HepG2 (cell line): ENCODE measurements around the gene IL17RA. TPM values are rescaled to one million over a fixed set of nuclear protein-coding genes. Genes with fewer than 3 reads are reported as not detected.

Source experiments
- ATM ChIP-seq: fragments of 450-650 bp; IDR thresholded peaks from 2 replicates; pipeline ENCODE4 v1.7.1; 2017; ENCODE audit warnings: mild to moderate bottlenecking, borderline replicate concordance
- BRF2 ChIP-seq: sonication (generic); formaldehyde crosslinking; IDR thresholded peaks from 2 replicates; pipeline ENCODE4 v1.8.1; 2022; ENCODE audit warnings: mild to moderate bottlenecking, missing genetic modification reagents
- HOXA3 ChIP-seq: sonication (generic); formaldehyde crosslinking; IDR thresholded peaks from 2 replicates; pipeline ENCODE4 v1.5.0; 2020; ENCODE audit warnings: missing genetic modification reagents
- POGZ ChIP-seq: sonication (generic); formaldehyde crosslinking; IDR thresholded peaks from 2 replicates; pipeline ENCODE4 v1.4.0; 2020; ENCODE audit warnings: mild to moderate bottlenecking, missing genetic modification reagents
- ZNF562 ChIP-seq: sonication (generic); formaldehyde crosslinking; IDR thresholded peaks from 2 replicates; pipeline ENCODE4 v1.8.0; 2022; ENCODE audit warnings: missing genetic modification reagents, borderline replicate concordance
- ZNF710 ChIP-seq: sonication (generic); formaldehyde crosslinking; IDR thresholded peaks from 2 replicates; pipeline ENCODE4 v1.5.0; 2020; ENCODE audit warnings: mild to moderate bottlenecking, missing genetic modification reagents, borderline replicate concordance
- ZNF777 ChIP-seq: sonication (generic); formaldehyde crosslinking; IDR thresholded peaks from 2 replicates; pipeline ENCODE4 v1.4.0; 2020; ENCODE audit warnings: missing genetic modification reagents
- polyA plus RNA-seq, 8 experiments: library from polyadenylated mRNA; depleted of rRNA in 3 of 8; stranded (reverse) in 7 of 8; unstranded in 1 of 8; fragments of >200 nt; fragmentation: Illumina TruSeq in 4 of 8; extraction: Trizol in 4 of 8; gene quantifications; 2 replicates each; pipeline versions ENCODE4 v1.2.1 to v1.2.3, GENCODE V29; 2011 to 2016; ENCODE audit warnings: low read depth in 4 of 8, missing spikeins in 1 of 8, mixed read lengths in 1 of 8; ENCODE audit not compliant: insufficient read depth in 1 of 8
- total RNA-seq, 5 experiments: library from RNA; depleted of rRNA; stranded (reverse); fragments of >200 nt; fragmentation: Illumina TruSeq; extraction: Trizol; gene quantifications; 2 replicates each; pipeline ENCODE4 v1.2.3, GENCODE V29; 2016; ENCODE audit warnings: low read depth in 1 of 5
- TF ChIP-seq, protein P1 (sequence below): sonication (generic); formaldehyde crosslinking; IDR thresholded peaks from 2 replicates; pipeline ENCODE4 v1.4.0; 2020; ENCODE audit warnings: missing genetic modification reagents, borderline replicate concordance
- TF ChIP-seq, protein P2 (sequence below), 2 experiments: sonication (generic) in 1 of 2; formaldehyde crosslinking in 1 of 2; IDR thresholded peaks; 2 replicates each; pipeline versions ENCODE4 v1.4.0 to v1.6.1; 2018 to 2020; ENCODE audit warnings: missing genetic modification reagents in 2 of 2, borderline replicate concordance in 1 of 2, low read depth in 1 of 2, mild to moderate bottlenecking in 1 of 2, missing biosample characterization in 1 of 2
- TF ChIP-seq, protein P3 (sequence below): sonication (generic); formaldehyde crosslinking; IDR thresholded peaks from 2 replicates; pipeline ENCODE4 v1.4.0; 2020; ENCODE audit warnings: missing genetic modification reagents

The IL17RA gene
- total and polyA plus RNA-seq, 2 of the 13 experiments (the other 11 are each of a cell fraction or from before 2014, with no cell fraction given), result 2.5 to 8.2 TPM

GRCh38 chr22:17085277-17086181, 729 bp downstream of the IL17RA start (continued):
- TF ChIP-seq, protein P1, sequence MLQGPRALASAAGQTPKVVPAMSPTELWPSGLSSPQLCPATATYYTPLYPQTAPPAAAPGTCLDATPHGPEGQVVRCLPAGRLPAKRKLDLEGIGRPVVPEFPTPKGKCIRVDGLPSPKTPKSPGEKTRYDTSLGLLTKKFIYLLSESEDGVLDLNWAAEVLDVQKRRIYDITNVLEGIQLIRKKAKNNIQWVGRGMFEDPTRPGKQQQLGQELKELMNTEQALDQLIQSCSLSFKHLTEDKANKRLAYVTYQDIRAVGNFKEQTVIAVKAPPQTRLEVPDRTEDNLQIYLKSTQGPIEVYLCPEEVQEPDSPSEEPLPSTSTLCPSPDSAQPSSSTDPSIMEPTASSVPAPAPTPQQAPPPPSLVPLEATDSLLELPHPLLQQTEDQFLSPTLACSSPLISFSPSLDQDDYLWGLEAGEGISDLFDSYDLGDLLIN, result 0 out of 2 replicates have a peak, but pooled peaks have one; percentile 5
- TF ChIP-seq ZNF777, result peak; percentile 75; the same call in 1 of the 2 replicates
- no peak for TF ChIP-seq ATM
- TF ChIP-seq, protein P2, sequence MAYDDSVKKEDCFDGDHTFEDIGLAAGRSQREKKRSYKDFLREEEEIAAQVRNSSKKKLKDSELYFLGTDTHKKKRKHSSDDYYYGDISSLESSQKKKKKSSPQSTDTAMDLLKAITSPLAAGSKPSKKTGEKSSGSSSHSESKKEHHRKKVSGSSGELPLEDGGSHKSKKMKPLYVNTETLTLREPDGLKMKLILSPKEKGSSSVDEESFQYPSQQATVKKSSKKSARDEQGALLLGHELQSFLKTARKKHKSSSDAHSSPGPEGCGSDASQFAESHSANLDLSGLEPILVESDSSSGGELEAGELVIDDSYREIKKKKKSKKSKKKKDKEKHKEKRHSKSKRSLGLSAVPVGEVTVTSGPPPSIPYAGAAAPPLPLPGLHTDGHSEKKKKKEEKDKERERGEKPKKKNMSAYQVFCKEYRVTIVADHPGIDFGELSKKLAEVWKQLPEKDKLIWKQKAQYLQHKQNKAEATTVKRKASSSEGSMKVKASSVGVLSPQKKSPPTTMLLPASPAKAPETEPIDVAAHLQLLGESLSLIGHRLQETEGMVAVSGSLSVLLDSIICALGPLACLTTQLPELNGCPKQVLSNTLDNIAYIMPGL (CRISPR knock-in tag; IDR thresholded peaks at IDR 0.05; ENCODE audit: borderline replicate concordance in 1 of 2, low read depth in 1 of 2), result peak in 1 of 2 experiments; percentile 8; a peak in 1 of 4 replicates
- no peak for TF ChIP-seq ZNF710 (CRISPR knock-in tag)
- TF ChIP-seq, protein P3, sequence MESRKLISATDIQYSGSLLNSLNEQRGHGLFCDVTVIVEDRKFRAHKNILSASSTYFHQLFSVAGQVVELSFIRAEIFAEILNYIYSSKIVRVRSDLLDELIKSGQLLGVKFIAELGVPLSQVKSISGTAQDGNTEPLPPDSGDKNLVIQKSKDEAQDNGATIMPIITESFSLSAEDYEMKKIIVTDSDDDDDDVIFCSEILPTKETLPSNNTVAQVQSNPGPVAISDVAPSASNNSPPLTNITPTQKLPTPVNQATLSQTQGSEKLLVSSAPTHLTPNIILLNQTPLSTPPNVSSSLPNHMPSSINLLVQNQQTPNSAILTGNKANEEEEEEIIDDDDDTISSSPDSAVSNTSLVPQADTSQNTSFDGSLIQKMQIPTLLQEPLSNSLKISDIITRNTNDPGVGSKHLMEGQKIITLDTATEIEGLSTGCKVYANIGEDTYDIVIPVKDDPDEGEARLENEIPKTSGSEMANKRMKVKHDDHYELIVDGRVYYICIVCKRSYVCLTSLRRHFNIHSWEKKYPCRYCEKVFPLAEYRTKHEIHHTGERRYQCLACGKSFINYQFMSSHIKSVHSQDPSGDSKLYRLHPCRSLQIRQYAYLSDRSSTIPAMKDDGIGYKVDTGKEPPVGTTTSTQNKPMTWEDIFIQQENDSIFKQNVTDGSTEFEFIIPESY, result peak; percentile 47; the same call in 1 of the 2 replicates
- no peak for TF ChIP-seq BRF2 (CRISPR knock-in tag)
- TF ChIP-seq ZNF562 (CRISPR knock-in tag), result no peak
- TF ChIP-seq HOXA3 (CRISPR knock-in tag), result peak; percentile 13; the same call in 1 of the 2 replicates
- TF ChIP-seq POGZ (CRISPR knock-in tag), result no peak
- TF ChIP-seq, all 625 proteins: peak for 16
